ENCODE results near the gene ZNF358. TPM values are rescaled to one million over a fixed set of nuclear protein-coding genes. Genes with fewer than 3 reads are reported as not detected.

The ZNF358 gene
- polyA plus RNA-seq, 12 donors: 30.7 to 89.4 (median 36.4) TPM; not detected in 1

DNA sequence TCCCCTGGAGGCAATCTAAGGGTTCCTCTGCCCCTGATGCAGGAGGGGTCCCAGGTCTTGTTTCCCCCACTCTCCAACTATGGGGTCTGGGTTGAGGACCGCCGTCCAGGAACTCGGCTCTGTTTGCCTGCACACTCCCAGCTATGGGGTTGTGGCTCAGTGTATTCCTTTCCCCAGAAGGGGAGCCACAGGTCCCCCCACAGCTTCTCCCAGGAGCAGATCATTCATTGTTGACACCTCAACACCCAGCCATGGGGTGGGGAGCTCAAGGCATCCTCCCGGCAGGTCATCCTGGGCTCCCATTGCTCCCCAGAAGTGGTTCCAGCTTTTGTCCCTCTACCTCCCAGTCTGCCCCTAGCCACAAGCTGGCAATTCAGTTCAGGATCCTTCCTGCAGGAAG lies 975 bp downstream of the ZNF358 start:
- DNase-seq: no peak

DNA sequence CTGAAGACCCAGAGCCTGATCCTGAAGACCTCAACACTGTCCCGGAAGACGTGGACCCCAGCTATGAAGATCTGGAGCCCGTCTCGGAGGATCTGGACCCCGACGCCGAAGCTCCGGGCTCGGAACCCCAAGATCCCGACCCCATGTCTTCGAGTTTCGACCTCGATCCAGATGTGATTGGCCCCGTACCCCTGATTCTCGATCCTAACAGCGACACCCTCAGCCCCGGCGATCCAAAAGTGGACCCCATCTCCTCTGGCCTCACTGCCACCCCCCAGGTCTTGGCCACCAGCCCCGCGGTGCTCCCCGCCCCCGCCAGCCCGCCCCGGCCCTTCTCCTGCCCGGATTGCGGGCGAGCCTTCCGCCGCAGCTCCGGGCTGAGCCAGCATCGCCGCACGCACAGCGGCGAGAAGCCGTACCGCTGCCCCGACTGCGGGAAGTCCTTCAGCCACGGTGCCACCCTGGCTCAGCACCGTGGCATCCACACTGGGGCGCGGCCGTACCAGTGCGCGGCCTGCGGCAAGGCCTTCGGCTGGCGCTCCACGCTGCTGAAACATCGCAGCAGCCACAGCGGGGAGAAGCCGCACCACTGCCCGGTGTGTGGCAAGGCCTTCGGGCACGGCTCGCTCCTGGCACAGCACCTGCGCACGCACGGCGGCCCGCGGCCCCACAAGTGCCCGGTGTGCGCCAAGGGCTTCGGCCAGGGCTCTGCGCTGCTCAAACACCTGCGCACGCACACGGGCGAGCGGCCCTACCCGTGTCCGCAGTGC lies 3.6 kb downstream of the ZNF358 start:
- no peak for DNase-seq

- no peak for DNase-seq
Measured at GRCh38 chr19:7520131-7521051, 4.5 kb downstream of the ZNF358 start.

- DNase-seq: no peak
Measured at GRCh38 chr19:7521551-7522071, 5.7 kb downstream of the ZNF358 start.

DNA sequence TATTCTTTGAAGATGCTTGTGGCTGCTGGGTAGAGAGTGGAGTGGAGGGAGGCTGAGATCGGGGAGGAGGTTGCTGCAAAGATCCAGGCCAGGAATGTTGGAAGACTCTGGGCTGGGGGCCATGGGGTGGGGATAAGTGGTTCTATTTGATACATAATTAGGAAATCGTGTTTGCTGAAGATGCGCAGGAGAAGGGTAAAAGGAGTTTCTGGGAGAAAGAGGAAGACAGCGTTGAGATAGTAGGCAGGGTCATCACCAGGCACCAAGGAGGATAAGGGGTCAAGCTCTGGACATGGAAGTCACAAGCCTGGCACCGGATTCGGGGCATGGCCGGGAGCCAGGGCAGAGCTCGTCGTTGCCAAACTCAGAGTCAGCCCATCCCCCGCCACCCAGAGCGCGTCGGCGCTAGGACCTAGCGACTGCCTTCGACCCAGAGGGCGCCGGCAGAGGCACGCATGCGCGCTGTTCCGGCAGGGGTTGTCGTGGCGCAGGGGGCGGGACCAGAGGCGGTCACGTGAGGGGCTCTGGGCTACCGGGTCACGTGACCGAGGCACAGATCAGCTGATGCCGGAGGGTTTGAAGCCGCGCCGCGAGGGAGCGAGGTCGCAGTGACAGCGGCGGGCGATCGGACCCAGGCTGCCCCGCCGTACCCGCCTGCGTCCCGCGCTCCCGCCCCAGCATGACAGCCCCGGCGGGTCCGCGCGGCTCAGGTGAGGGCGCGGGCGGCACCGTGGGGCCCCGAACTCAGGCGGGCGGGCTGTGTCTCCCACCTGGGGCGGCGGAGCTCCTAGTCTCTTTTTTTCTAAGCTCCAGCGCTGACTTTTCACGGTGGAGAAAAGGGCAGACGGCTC lies 6.4 kb downstream of the ZNF358 start, which contains the start of gene MCOLN1:
TSS of gene MCOLN1 (plus strand) at position 553 of the 851 bp plus-strand sequence. CDS start at position 680, 127 bp downstream.
- DNase-seq: peak; percentile 99

- DNase-seq: no peak
Measured at GRCh38 chr19:7522923-7523667, 7.2 kb downstream of the ZNF358 start.

- DNase-seq: no peak
Measured at GRCh38 chr19:7524523-7524922, 8.6 kb downstream of the ZNF358 start.

DNA sequence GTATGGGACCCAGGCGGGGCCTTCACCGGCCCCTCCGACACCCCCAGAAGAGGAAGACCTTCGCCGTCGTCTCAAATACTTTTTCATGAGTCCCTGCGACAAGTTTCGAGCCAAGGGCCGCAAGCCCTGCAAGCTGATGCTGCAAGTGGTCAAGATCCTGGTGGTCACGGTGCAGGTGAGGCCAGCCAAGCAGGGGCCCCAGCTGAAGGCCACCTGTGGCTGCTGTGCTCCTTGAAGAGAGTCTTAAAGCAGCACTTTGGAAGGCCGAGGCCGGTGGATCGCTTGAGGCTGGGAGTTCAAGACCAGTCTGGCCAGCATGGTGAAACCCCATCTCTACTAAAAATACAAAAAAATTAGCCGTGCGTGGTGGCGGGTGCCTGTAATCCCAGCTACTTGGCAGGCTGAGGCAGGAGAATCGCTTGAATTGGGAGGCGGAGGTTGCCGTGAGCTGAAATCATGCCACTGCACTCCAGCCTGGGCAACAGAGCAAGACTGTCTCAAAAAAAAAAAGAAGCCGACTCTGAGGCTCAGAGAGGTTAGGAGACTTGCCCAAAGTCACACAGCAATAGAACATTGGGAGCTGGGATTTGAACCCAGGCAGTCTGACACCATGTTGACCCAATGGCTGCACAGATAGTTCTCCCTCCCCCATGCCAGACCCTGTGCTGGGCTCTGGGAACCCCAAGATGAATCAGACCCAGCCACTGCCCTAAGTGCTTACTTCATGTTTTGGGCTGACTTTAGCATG lies 9.3 kb downstream of the ZNF358 start:
- DNase-seq: no peak

- no peak for DNase-seq
Measured at GRCh38 chr19:7526059-7526929, 10.4 kb downstream of the ZNF358 start.

- no peak for DNase-seq
Measured at GRCh38 chr19:7527516-7528191, 11.8 kb downstream of the ZNF358 start.

DNA sequence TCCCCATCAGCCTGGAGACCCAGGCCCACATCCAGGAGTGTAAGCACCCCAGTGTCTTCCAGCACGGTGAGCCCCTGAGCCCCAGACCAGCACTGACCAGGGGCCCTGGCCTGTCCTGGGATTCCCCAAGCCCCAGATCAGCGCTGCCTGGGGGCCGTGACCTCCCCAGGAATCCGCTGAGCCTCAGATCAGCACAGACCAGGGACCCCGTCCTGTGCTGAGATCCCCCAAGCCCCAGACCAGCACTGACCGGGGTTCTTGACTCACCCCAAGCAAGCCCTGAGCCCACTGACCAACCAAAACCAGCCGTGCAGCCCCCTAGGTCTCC lies 12.3 kb downstream of the ZNF358 start:
- DNase-seq: no peak

DNA sequence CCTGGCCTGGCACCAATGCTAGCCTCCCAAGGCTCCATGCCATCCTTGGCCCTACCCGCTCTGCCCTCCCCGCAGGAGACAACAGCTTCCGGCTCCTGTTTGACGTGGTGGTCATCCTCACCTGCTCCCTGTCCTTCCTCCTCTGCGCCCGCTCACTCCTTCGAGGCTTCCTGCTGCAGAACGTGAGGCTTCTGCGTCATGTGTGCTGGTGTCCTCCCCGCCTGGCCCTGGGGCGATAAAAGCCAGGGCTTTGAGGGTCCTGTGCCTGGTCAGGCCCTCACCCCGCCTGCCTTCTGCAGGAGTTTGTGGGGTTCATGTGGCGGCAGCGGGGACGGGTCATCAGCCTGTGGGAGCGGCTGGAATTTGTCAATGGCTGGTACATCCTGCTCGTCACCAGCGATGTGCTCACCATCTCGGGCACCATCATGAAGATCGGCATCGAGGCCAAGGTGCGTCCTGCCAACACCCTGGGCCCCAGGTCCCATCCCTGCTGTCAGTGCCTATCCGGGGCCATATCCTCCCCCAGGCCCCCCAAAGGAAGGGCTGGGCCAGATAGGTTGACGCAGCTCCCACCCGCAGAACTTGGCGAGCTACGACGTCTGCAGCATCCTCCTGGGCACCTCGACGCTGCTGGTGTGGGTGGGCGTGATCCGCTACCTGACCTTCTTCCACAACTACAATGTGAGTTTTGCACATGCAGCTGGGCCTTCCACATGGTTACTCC lies 12.8 kb downstream of the ZNF358 start:
- no peak for DNase-seq

DNA sequence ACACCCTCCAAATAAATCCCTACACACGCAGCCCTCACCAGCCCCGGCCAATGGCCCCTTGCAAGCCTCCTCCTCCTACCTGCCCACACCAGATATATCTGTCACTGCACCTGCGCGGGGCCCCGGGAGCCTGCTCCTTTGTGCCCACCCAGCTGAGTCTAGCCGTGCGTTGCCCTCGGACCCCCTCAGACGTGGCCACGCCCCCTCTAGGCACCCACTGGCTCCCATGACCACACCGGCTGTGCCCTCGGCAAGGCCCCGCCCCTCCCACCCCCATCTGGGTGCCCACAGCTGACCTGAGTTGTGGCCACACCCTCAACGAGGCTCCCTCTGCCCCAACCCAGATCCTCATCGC lies 13.3 kb downstream of the ZNF358 start:
- no peak for DNase-seq

- DNase-seq: no peak
Measured at GRCh38 chr19:7529610-7530490, 13.9 kb downstream of the ZNF358 start.

DNA sequence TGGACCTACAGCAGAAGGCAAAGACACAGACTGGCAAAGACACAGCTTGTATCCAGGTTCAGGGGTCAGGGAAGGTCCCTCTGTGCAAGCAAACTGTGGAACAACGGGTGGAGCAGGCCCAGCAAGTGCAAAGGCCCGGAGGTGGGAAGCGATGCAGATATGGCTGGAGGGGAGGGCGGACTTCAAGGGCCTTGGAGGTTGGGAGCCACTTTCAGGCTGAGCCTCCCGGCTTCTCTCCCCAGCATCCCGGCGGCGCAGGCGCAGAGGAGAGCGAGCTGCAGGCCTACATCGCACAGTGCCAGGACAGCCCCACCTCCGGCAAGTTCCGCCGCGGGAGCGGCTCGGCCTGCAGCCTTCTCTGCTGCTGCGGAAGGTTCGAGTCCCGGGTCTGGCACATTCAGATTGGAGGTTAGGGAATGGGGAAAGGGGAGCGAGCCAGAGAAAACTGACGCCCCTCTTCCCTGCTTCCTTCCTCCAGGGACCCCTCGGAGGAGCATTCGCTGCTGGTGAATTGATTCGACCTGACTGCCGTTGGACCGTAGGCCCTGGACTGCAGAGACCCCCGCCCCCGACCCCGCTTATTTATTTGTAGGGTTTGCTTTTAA lies 17.5 kb downstream of the ZNF358 start:
- peak; percentile 63 for DNase-seq

DNA sequence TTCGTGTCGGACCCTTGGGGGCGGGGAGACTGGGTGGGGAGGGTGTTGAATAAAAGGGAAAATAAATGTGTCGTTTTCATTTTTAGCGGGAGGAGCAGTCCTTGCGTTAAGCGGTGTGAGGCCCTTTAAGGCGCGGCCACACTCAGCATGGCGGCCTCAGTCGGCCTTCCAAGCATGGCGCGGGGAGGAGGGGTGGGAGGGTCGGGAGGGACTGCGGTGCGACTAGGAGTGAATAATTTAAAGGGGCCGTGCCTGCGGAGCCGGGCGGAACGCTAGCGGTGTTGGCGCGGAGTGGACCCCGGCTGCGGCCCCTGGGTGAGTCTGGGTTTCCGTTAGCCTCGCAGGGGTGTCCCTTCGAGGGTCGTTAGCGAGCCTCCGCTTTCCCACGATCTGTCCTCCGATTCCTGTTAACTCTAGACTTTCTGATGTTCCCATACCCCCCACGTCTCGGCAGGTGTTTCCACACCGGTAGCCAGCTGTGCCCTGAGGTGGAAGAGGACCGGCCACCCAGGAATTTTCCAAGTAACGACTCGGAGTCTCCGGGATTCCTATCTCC lies 18.1 kb downstream of the ZNF358 start:
- peak; percentile 95 for DNase-seq

All from muscle of arm (tissue), 12 donors.